H1 (cell line): ENCODE data around the gene TLE5. TPM values are rescaled to one million over a fixed set of nuclear protein-coding genes. Genes with fewer than 3 reads are reported as not detected.
A peak's percentile ranks its signal among the peaks of the same experiment; 100 is the strongest.

ENCODE experiments used
- CTCF ChIA-PET: fragments of 300-600 bp; sonication (Branson Sonifier 250); formaldehyde crosslinking; loops from one replicate; lab custom pipeline; 2021; ENCODE audit not compliant: partially characterized antibody; lab: Charles Lee
- POLR2A ChIA-PET: fragments of 300-600 bp; sonication (Branson Sonifier 250); formaldehyde crosslinking; loops from one replicate; lab custom pipeline; 2021; ENCODE audit warnings: inconsistent platforms; ENCODE audit not compliant: partially characterized antibody; lab: Charles Lee
- DNase-seq, 2 experiments: peaks; one replicate each; pipeline versions ENCODE4 v3.0.0 to v3.0.0-alpha.2; 2010 to 2022; ENCODE audit warnings: low spot score in 2 of 2, low read depth in 1 of 2, mixed read lengths in 1 of 2
- FAIRE-seq: peaks from 2 replicates; lab custom pipeline; 2011; peaks lifted over from hg19 to GRCh38; lab: Jason Lieb, UNC
- H2AFZ ChIP-seq: 2 replicates; pipeline ENCODE4 v1.8.1; 2012; ENCODE audit warnings: low read length, inconsistent platforms
- H2AK5ac ChIP-seq: 2 replicates; pipeline ENCODE4 v1.6.1; 2013; ENCODE audit warnings: low read depth, low read length
- H2BK120ac ChIP-seq: replicated peaks from 2 replicates; pipeline ENCODE3; 2013; ENCODE audit warnings: low read depth, low read length, inconsistent platforms
- H2BK12ac ChIP-seq: 2 replicates; pipeline ENCODE4 v1.6.1; 2013; ENCODE audit warnings: low read depth, low read length
- H2BK15ac ChIP-seq: 2 replicates; pipeline ENCODE4 v1.6.1; 2013; ENCODE audit warnings: low read length
- H2BK20ac ChIP-seq: 2 replicates; pipeline ENCODE4 v1.6.1; 2013; ENCODE audit warnings: low read length
- H2BK5ac ChIP-seq: 2 replicates; pipeline ENCODE4 v1.6.1; 2013; ENCODE audit warnings: low read depth, low read length
- H3K14ac ChIP-seq: 2 replicates; pipeline ENCODE4 v1.6.1; 2013; ENCODE audit warnings: inconsistent platforms; ENCODE audit not compliant: insufficient read length
- H3K18ac ChIP-seq: 2 replicates; pipeline ENCODE4 v1.6.1; 2013; ENCODE audit warnings: low read length; ENCODE audit errors: extremely low read depth
- H3K23ac ChIP-seq: 2 replicates; pipeline ENCODE4 v1.6.1; 2013; ENCODE audit warnings: inconsistent platforms; ENCODE audit not compliant: insufficient read length
- H3K23me2 ChIP-seq: 2 replicates; pipeline ENCODE4 v1.6.1; 2013; ENCODE audit warnings: low read depth, low read length
- H3K27ac ChIP-seq: 2 replicates; pipeline ENCODE4 v1.6.1; 2011; ENCODE audit warnings: low read depth, low read length, inconsistent platforms
- H3K27me3 ChIP-seq, 4 experiments: replicated peaks in 1 of 4; 1 replicate in 1 of 4; 2 replicates in 3 of 4; pipeline versions ENCODE4 v1.6.1 to v1.8.1; 2011 to 2013; ENCODE audit warnings: low read length in 3 of 4, mild to moderate bottlenecking in 3 of 4, inconsistent platforms in 2 of 4, mixed read lengths in 2 of 4, moderate library complexity in 1 of 4; ENCODE audit not compliant: control insufficient read depth in 3 of 4, insufficient read depth in 3 of 4; ENCODE audit errors: extremely low read depth in 1 of 4
- H3K36me3 ChIP-seq, 4 experiments: 2 replicates each; pipeline versions ENCODE4 v1.6.1 to v1.8.1; 2011 to 2013; ENCODE audit warnings: mild to moderate bottlenecking in 4 of 4, low read length in 3 of 4, moderate library complexity in 2 of 4, control low read depth in 1 of 4, inconsistent platforms in 1 of 4; ENCODE audit not compliant: insufficient read depth in 4 of 4, control insufficient read depth in 2 of 4
- H3K4ac ChIP-seq: replicated peaks from 2 replicates; pipeline ENCODE3; 2013; ENCODE audit warnings: low read length, low read depth, mixed read lengths, inconsistent platforms; ENCODE audit not compliant: insufficient read length
- H3K4me1 ChIP-seq, 4 experiments: replicated peaks in 1 of 4; 1 replicate in 1 of 4; 2 replicates in 3 of 4; pipeline versions ENCODE4 v1.6.1 to v1.8.1; 2011 to 2013; ENCODE audit warnings: low read length in 3 of 4, inconsistent platforms in 2 of 4, mixed read lengths in 1 of 4; ENCODE audit not compliant: insufficient read depth in 4 of 4, control insufficient read depth in 3 of 4
- H3K4me2 ChIP-seq, 2 experiments: 2 replicates each; pipeline versions ENCODE4 v1.6.1 to v1.8.1; 2011 to 2013; ENCODE audit warnings: low read depth in 2 of 2, low read length in 2 of 2, control low read depth in 1 of 2, inconsistent platforms in 1 of 2, mild to moderate bottlenecking in 1 of 2; ENCODE audit not compliant: insufficient read depth in 1 of 2
- H3K4me3 ChIP-seq, 4 experiments: fragments of 200-600, 300-600 bp in 1 of 4; sonication (generic), shearing (Covaris generic), sonication (Bioruptor Twin) in 1 of 4; 2 replicates each; pipeline versions ENCODE4 v1.5.1 to v1.8.1; 2011 to 2016; ENCODE audit warnings: low read length in 4 of 4, low read depth in 3 of 4, control low read depth in 2 of 4, inconsistent platforms in 2 of 4, mild to moderate bottlenecking in 2 of 4, mixed read lengths in 1 of 4, moderate library complexity in 1 of 4; ENCODE audit not compliant: insufficient read depth in 2 of 4; ENCODE audit errors: extremely low read depth in 1 of 4
- H3K56ac ChIP-seq: replicated peaks from 2 replicates; pipeline ENCODE3; 2013; ENCODE audit warnings: low read depth, mild to moderate bottlenecking, mixed read lengths, low read length, inconsistent platforms; ENCODE audit not compliant: insufficient read length
- H3K79me1 ChIP-seq: 2 replicates; pipeline ENCODE4 v1.6.1; 2013; ENCODE audit warnings: low read depth, low read length, control low read depth
- H3K79me2 ChIP-seq, 2 experiments: 2 replicates each; pipeline versions ENCODE4 v1.6.1 to v1.8.1; 2012 to 2013; ENCODE audit warnings: low read length in 2 of 2, mild to moderate bottlenecking in 2 of 2, inconsistent platforms in 1 of 2; ENCODE audit not compliant: insufficient read depth in 2 of 2, control insufficient read depth in 1 of 2
- H3K9ac ChIP-seq, 4 experiments: replicated peaks in 1 of 4; 1 replicate in 1 of 4; 2 replicates in 3 of 4; pipeline versions ENCODE4 v1.6.1 to v1.8.1; 2011 to 2013; ENCODE audit warnings: low read depth in 3 of 4, low read length in 3 of 4, control low read depth in 2 of 4, mild to moderate bottlenecking in 2 of 4, moderate library complexity in 2 of 4, inconsistent platforms in 1 of 4; ENCODE audit errors: extremely low read depth in 1 of 4
- H3K9me3 ChIP-seq, 2 experiments: 2 replicates each; pipeline versions ENCODE4 v1.6.1 to v1.8.1; 2012 to 2013; ENCODE audit warnings: mild to moderate bottlenecking in 2 of 2, moderate library complexity in 2 of 2, control low read depth in 1 of 2, inconsistent platforms in 1 of 2, low read depth in 1 of 2, low read length in 1 of 2, mixed read lengths in 1 of 2; ENCODE audit not compliant: insufficient read depth in 2 of 2
- H4K20me1 ChIP-seq, 2 experiments: replicated peaks in 1 of 2; 2 replicates each; pipeline versions ENCODE3 to v1.8.1; 2011 to 2013; ENCODE audit warnings: inconsistent platforms in 2 of 2, low read length in 2 of 2, mild to moderate bottlenecking in 1 of 2; ENCODE audit not compliant: insufficient read depth in 2 of 2, control insufficient read depth in 1 of 2
- H4K5ac ChIP-seq: 2 replicates; pipeline ENCODE4 v1.6.1; 2013; ENCODE audit warnings: low read length, low read depth, mixed read lengths, inconsistent platforms; ENCODE audit not compliant: insufficient read length
- H4K8ac ChIP-seq: 2 replicates; pipeline ENCODE4 v1.8.0; 2013; ENCODE audit warnings: mild to moderate bottlenecking, moderate library complexity, low read length, inconsistent platforms; ENCODE audit not compliant: insufficient read depth; ENCODE audit errors: extremely low read depth
- H4K91ac ChIP-seq: replicated peaks from 2 replicates; pipeline ENCODE3; 2013; ENCODE audit warnings: low read length, mixed read lengths, inconsistent platforms; ENCODE audit not compliant: insufficient read length
- GTF2F1 ChIP-seq: IDR thresholded peaks from 2 replicates; pipeline ENCODE4 v1.6.1; 2012; ENCODE audit warnings: low read depth, low read length, improper control_type of control experiment, borderline replicate concordance
- HDAC2 ChIP-seq, 2 experiments: fragments of 300-600 bp in 1 of 2; sonication (generic) in 1 of 2; IDR thresholded peaks; 2 replicates each; pipeline ENCODE4 v1.6.1; 2011 to 2012; ENCODE audit warnings: low read depth in 2 of 2, low read length in 2 of 2, mild to moderate bottlenecking in 2 of 2, moderate library complexity in 2 of 2, borderline replicate concordance in 1 of 2, inconsistent platforms in 1 of 2
- KDM1A ChIP-seq: fragments of 200-600, 300-600 bp; sonication (generic); IDR thresholded peaks from 2 replicates; pipeline ENCODE4 v1.7.1; 2016; ENCODE audit warnings: mild to moderate bottlenecking, low read length, borderline replicate concordance
- RBBP5 ChIP-seq: IDR thresholded peaks from 2 replicates; pipeline ENCODE4 v1.7.1; 2012; ENCODE audit warnings: low read depth, mild to moderate bottlenecking, inconsistent platforms, low read length, moderate library complexity, borderline replicate concordance
- RXRA ChIP-seq: IDR thresholded peaks from 2 replicates; pipeline ENCODE4 v1.6.1; 2011; ENCODE audit warnings: low read depth, mild to moderate bottlenecking, low read length, moderate library complexity; ENCODE audit not compliant: insufficient read depth
- TAF1 ChIP-seq: IDR thresholded peaks from 2 replicates; pipeline ENCODE4 v1.6.1; 2011; ENCODE audit warnings: mild to moderate bottlenecking, low read depth, low read length
- TCF12 ChIP-seq: IDR thresholded peaks from 2 replicates; pipeline ENCODE4 v1.6.1; 2011; ENCODE audit warnings: low read depth, mild to moderate bottlenecking, low read length
- TEAD4 ChIP-seq: IDR thresholded peaks from 2 replicates; pipeline ENCODE4 v1.6.1; 2012; ENCODE audit warnings: low read depth, low read length, inconsistent platforms, mixed read lengths
- WGBS, 2 experiments: shearing (Covaris generic) in 1 of 2; methylation state at CpG; one replicate each; pipeline versions ENCODE4 v1.1.6 to v1.1.7; 2013 to 2015; ENCODE audit warnings: low lambda C conversion rate in 2 of 2, mixed read lengths in 2 of 2, inconsistent platforms in 1 of 2, low coverage in 1 of 2, missing lambda C conversion rate in 1 of 2; ENCODE audit not compliant: insufficient replicate concordance in 2 of 2, insufficient coverage in 1 of 2, insufficient read length in 1 of 2; ENCODE audit errors: extremely low coverage in 1 of 2, missing lambda C conversion rate in 1 of 2; 5-methylcytosine and 5-hydroxymethylcytosine counted together
- polyA plus RNA-seq, 7 experiments: library from polyadenylated mRNA; depleted of rRNA in 3 of 7; stranded (reverse) in 5 of 7; unstranded in 2 of 7; fragments of >200 nt in 5 of 7; fragments of 200-250 nt in 2 of 7; gene quantifications; 1 replicate in 5 of 7; 2 replicates in 1 of 7; 4 replicates in 1 of 7; pipeline versions ENCODE4 v1.2.1 to v1.2.3, GENCODE V29; 2011 to 2013; ENCODE audit warnings: missing spikeins in 2 of 7, mixed read lengths in 2 of 7
- total RNA-seq: library from RNA; stranded (reverse); fragmentation: NEBNext Ultra II Directional; extraction: Animal tissue kit (Norgen Biotek cat#: 25700); gene quantifications from 2 replicates; pipeline ENCODE4 v1.2.1, GENCODE V29; 2021

Gene TLE5
- total and polyA plus RNA-seq, 2 of the 8 experiments (the other 6 are each of a cell fraction or from before 2014, with no cell fraction given) = 187 to 285 TPM

DNA sequence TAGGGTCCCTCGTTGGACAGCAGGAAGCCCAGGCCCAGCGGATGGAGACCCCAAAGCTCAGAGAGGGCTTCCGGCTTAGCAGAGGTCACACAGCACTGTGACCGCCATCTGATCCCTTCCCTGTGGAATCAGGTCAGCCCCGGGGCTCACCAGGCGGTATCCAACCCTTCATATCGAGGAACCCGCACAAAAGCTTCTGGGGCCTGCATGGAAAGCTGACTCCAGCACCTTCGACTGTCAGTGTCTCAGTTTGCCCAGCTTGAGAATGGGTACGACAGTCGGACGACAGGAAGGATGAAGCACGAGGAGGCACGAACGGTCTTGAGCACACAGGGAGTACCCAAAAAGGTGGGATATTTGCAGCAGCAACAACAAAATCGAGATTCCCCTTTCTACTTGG, 2.6 kb downstream of the TLE5 start:
- H3K4ac ChIP-seq = no peak overlapping the region
- H4K20me1 ChIP-seq = peaks cover 5 to 15% of the 10 kb centered on the region in 2 experiments
- H3K56ac ChIP-seq = no peak overlapping the region
- no peak overlapping the region for H3K9ac ChIP-seq
- H4K8ac ChIP-seq = no peak overlapping the region; the same call in 1 of the 2 replicates
- ChIA-PET CTCF (interaction anchor here (0.6 to 2.0 kb wide), 5 partner anchors 21 to 107 kb away, joined by 3 to 5 read pairs (median 4); no protein-coding TSS in a partner anchor), POLR2A (interaction anchor here (1.1 to 2.4 kb wide), 3 partner anchors 12 to 24 kb away, joined by 3 to 7 read pairs (median 3); no protein-coding TSS in a partner anchor)
- 90% methylated on average over 14 of the region's 16 CpGs; no CpG with 5 or more reads in 1 of the 2 experiments for WGBS, 2 experiments
- no peak overlapping the region for H2BK12ac ChIP-seq
- H3K23ac ChIP-seq = no peak overlapping the region
- H3K27ac ChIP-seq = no peak overlapping the region
- no peak overlapping the region for H3K14ac ChIP-seq
- no peak overlapping the region for H2AK5ac ChIP-seq
- H3K9me3 ChIP-seq = no peaks in the 10 kb centered on the region
- no peak overlapping the region for H2BK120ac ChIP-seq
- H3K23me2 ChIP-seq = peaks cover 2% of the 10 kb centered on the region; the same call in 1 of the 2 replicates
- peak overlapping the region; percentile 12; the same call in 1 of the 2 replicates for H2BK15ac ChIP-seq
- no peak overlapping the region for H2AFZ ChIP-seq
- no peak overlapping the region for H3K18ac ChIP-seq
- no peak for FAIRE-seq
- no peak overlapping the region for H3K4me3 ChIP-seq
- peaks cover 0 to 27% (median 7%) of the 10 kb centered on the region in 4 experiments; a peak in 4 of 8 replicates for H3K36me3 ChIP-seq
- no peak overlapping the region for H4K5ac ChIP-seq
- H3K4me1 ChIP-seq = peaks cover 3 to 31% (median 20%) of the 10 kb centered on the region in 4 experiments
- H2BK20ac ChIP-seq = no peak overlapping the region
- TF ChIP-seq TAF1 = no peak
- TF ChIP-seq TCF12 = no peak
- peak in 1 of 2 experiments; percentile 63; a peak in 1 of 4 replicates for TF ChIP-seq HDAC2 (IDR thresholded peaks at IDR 0.05; ENCODE audit: borderline replicate concordance in 1 of 2, low read depth in 2 of 2, low read length in 2 of 2)
- no peak for TF ChIP-seq TEAD4
- TF ChIP-seq RXRA = no peak
- TF ChIP-seq KDM1A = peak; percentile 90; the same call in 1 of the 2 replicates
- no peak for TF ChIP-seq GTF2F1
- no peak for TF ChIP-seq RBBP5
- H2BK5ac ChIP-seq = no peak overlapping the region
- no peak for DNase-seq
- H3K79me2 ChIP-seq = peaks cover 0 to 4% of the 10 kb centered on the region in 2 experiments; a peak in 1 of 4 replicates
- no peak overlapping the region for H3K4me2 ChIP-seq
- H4K91ac ChIP-seq = no peak overlapping the region
- peaks cover 0 to 3% (median 0%) of the 10 kb centered on the region in 4 experiments; a peak in 2 of 7 replicates for H3K27me3 ChIP-seq
- H3K79me1 ChIP-seq = peaks cover 2% of the 10 kb centered on the region; the same call in 1 of the 2 replicates
